Caco-2 (cell line): Measurements from ENCODE around the gene ABCC1. TPM values are rescaled to one million over a fixed set of nuclear protein-coding genes. Genes with fewer than 3 reads are reported as not detected.

ENCODE experiments used
- BruUV-seq: library from RNA; stranded (reverse); fragments of 400-500 nt; replicated peaks from 2 replicates; lab custom pipeline; 2021; lab: Mats Ljungman, UMichigan
- CTCF ChIA-PET: fragments of 300-600 bp; sonication (Branson Sonifier 250); formaldehyde crosslinking; loops from one replicate; lab custom pipeline; 2022; ENCODE audit warnings: antibody characterized with exemption; lab: Charles Lee
- POLR2A ChIA-PET: fragments of 300-600 bp; sonication (Branson Sonifier 250); formaldehyde crosslinking; loops from one replicate; lab custom pipeline; 2022; ENCODE audit warnings: antibody characterized with exemption; lab: Charles Lee
- DNase-seq, 2 experiments: peaks; one replicate each; pipeline versions ENCODE4 v3.0.0 to v3.0.0-alpha.2; 2020 to 2022
- H3K27me3 ChIP-seq: replicated peaks from 2 replicates; pipeline ENCODE4 v1.6.0; 2011; ENCODE audit warnings: low read length; ENCODE audit not compliant: control insufficient read depth, insufficient read depth
- H3K36me3 ChIP-seq: 2 replicates; pipeline ENCODE4 v1.5.1; 2011; ENCODE audit warnings: low read length; ENCODE audit not compliant: control insufficient read depth, insufficient read depth
- H3K4me1 ChIP-seq: fragments of 250-450 bp; sonication (Bioruptor Pico); 2 replicates; pipeline ENCODE4 v1.5.1; 2020; ENCODE audit warnings: mild to moderate bottlenecking
- H3K4me3 ChIP-seq: 2 replicates; pipeline ENCODE4 v1.5.1; 2011; ENCODE audit warnings: low read depth, mild to moderate bottlenecking, control low read depth, low read length
- H3K9me3 ChIP-seq: fragments of 250-450 bp; sonication (Bioruptor Pico); 2 replicates; pipeline ENCODE4 v1.5.1; 2020; ENCODE audit warnings: mild to moderate bottlenecking, moderate library complexity
- H3K27ac Mint-ChIP-seq: one replicate; pipeline ENCODE4 v1.8.0; 2022; ENCODE audit warnings: mixed read lengths; ENCODE audit not compliant: unreplicated experiment
- H3K27me3 Mint-ChIP-seq: one replicate; pipeline ENCODE4 v1.8.0; 2022; ENCODE audit warnings: mixed read lengths; ENCODE audit not compliant: insufficient read depth, unreplicated experiment
- H3K36me3 Mint-ChIP-seq: one replicate; pipeline ENCODE4 v1.8.0; 2022; ENCODE audit warnings: mild to moderate bottlenecking, mixed read lengths; ENCODE audit not compliant: insufficient read depth, unreplicated experiment
- H3K4me1 Mint-ChIP-seq: one replicate; pipeline ENCODE4 v1.8.0; 2022; ENCODE audit warnings: low read depth, mixed read lengths; ENCODE audit not compliant: unreplicated experiment
- H3K4me3 Mint-ChIP-seq: one replicate; pipeline ENCODE4 v1.8.0; 2022; ENCODE audit warnings: mild to moderate bottlenecking, moderate library complexity, mixed read lengths; ENCODE audit not compliant: unreplicated experiment
- H3K9me3 Mint-ChIP-seq: one replicate; pipeline ENCODE4 v1.8.0; 2022; ENCODE audit warnings: mixed read lengths; ENCODE audit not compliant: unreplicated experiment
- intact Hi-C: fragments of 100-400 bp; cut with micrococcal nuclease; formaldehyde crosslinking; loops from one replicate; pipeline ENCODE4 v1.10.0; 2022; ENCODE audit not compliant: unreplicated experiment
- total RNA-seq: library from RNA; stranded (reverse); gene quantifications from 2 replicates; pipeline ENCODE4 v1.2.3, GENCODE V29; 2022
- TF ChIP-seq, protein P1 (sequence below), 2 experiments: fragments of 200-600 bp in 1 of 2; IDR thresholded peaks; 1 replicate in 1 of 2; 2 replicates in 1 of 2; pipeline versions ENCODE4 v1.5.1 to v1.8.0; 2011 to 2022; ENCODE audit warnings: antibody characterized with exemption in 1 of 2, control low read depth in 1 of 2, inconsistent platforms in 1 of 2, low read depth in 1 of 2, low read length in 1 of 2, mild to moderate bottlenecking in 1 of 2, moderate library complexity in 1 of 2; ENCODE audit not compliant: insufficient read depth in 1 of 2, severe bottlenecking in 1 of 2, unreplicated experiment in 1 of 2

Gene ABCC1
- total RNA-seq, 1 experiment from 2014 or later: 22.3 TPM

DNA sequence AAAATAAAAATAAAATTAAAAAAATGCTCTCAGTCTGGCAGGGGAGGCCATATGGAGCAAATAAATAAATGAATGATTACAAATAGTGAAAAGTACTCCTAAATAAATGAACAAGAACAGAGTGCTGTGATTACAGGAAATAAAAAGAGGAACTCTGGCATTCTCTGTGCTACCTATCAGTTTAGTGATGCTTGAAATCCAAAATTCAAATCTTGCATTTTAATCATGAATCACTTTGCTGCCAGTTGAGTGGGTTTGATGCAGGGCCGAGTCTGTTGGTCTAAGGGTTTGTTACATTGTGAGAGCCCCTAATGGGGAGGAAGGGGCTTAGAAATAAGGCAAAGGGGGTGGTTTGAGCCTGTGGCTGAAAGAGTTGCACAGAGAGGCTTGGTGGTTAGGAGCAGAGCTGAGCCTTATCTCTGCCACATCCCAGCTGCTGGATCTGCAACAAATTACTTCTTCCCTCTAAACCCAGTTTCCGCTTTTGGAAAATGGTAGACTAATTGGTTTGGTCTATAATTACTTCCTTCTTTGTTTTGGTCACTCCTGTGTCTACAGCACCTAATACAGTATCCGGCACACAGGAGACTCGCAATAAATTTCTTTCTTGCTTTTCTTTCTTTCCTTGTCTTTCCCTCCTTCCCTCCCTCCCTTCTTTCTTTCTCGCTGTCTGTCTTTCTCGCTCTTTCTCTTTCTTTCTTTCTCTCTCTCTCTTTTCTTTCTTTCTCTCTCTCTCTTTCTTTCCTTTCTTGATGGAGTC, 6.3 kb upstream of the ABCC1 start:
- ChIA-PET POLR2A (no interaction called here), CTCF (interaction anchor here (0.6 kb wide), 1 partner anchor 16 kb away, joined by 3 read pairs; no protein-coding TSS in a partner anchor)
- Histone ChIP-seq H3K4me3 (no peak overlapping the region), H3K36me3 (no peaks in the 10 kb centered on the region), H3K9me3 (no peaks in the 10 kb centered on the region), H3K4me1 (no peaks in the 10 kb centered on the region), H3K27me3 (no peaks in the 10 kb centered on the region)
- TF ChIP-seq, protein P1, sequence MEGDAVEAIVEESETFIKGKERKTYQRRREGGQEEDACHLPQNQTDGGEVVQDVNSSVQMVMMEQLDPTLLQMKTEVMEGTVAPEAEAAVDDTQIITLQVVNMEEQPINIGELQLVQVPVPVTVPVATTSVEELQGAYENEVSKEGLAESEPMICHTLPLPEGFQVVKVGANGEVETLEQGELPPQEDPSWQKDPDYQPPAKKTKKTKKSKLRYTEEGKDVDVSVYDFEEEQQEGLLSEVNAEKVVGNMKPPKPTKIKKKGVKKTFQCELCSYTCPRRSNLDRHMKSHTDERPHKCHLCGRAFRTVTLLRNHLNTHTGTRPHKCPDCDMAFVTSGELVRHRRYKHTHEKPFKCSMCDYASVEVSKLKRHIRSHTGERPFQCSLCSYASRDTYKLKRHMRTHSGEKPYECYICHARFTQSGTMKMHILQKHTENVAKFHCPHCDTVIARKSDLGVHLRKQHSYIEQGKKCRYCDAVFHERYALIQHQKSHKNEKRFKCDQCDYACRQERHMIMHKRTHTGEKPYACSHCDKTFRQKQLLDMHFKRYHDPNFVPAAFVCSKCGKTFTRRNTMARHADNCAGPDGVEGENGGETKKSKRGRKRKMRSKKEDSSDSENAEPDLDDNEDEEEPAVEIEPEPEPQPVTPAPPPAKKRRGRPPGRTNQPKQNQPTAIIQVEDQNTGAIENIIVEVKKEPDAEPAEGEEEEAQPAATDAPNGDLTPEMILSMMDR (IDR thresholded peaks at IDR 0.05; ENCODE audit: insufficient read depth in 1 of 2, low read depth in 1 of 2, low read length in 1 of 2, severe bottlenecking in 1 of 2, unreplicated experiment in 1 of 2): no peak
- Mint-ChIP-seq H3K27me3 (no peaks in the 10 kb centered on the region), H3K9me3 (no peaks in the 10 kb centered on the region), H3K36me3 (no peaks in the 10 kb centered on the region), H3K4me3 (no peak overlapping the region), H3K4me1 (peaks cover 7% of the 10 kb centered on the region), H3K27ac (no peak overlapping the region)
- BruUV-seq: no TSS peak
- intact Hi-C loops: no loop called here
- no peak for DNase-seq

DNA sequence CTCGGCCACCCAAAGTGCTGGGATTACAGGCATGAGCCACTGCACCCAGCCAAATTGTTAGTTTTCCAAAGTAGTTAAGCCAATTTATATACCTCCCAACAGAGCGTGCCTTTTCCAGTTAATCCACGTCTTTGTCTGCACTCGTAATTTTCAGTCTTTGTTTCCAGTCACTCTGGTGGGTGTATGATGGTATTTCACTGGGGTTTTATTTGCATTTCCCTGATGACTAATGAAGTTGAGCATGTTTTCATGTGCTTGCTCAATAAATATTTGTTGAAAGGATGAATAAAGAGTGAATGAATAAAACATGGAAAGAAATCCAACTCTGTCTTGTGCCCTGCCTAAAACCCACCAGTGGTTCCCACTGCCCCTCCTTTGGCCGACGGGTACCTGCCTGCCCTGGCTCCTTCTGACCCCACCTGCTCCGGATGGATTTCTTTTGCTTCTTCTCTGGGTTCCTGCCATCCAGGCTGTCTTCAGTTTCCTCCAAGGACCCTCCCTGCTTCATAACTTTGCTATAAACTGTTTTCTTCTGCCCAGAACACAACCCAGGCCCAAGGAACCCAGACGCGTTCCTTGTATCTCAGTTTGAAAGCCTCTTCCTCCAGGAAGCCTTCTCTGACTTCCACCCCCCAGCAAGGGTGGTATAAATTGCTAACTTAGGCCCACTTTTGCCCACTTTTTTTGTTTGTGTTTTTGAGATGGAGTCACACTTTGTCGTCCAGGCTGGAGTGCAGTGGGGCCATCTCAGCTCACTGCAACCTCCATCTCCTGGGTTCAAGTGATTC, 3.0 kb upstream of the ABCC1 start:
- BruUV-seq: no TSS peak
- no peaks in the 10 kb centered on the region for H3K36me3 Mint-ChIP-seq
- no peak for DNase-seq
- H3K9me3 ChIP-seq: no peaks in the 10 kb centered on the region
- H3K27ac Mint-ChIP-seq: no peak overlapping the region
- H3K4me1 Mint-ChIP-seq: peaks cover 7% of the 10 kb centered on the region
- TF ChIP-seq, protein P1 (IDR thresholded peaks at IDR 0.05; ENCODE audit: insufficient read depth in 1 of 2, low read depth in 1 of 2, low read length in 1 of 2, severe bottlenecking in 1 of 2, unreplicated experiment in 1 of 2): no peak
- H3K27me3 ChIP-seq: no peaks in the 10 kb centered on the region
- H3K4me1 ChIP-seq: peaks cover 6% of the 10 kb centered on the region; the same call in 1 of the 2 replicates
- intact Hi-C loops: no loop called here
- ChIA-PET CTCF (no interaction called here), POLR2A (no interaction called here)
- no peak overlapping the region for H3K4me3 ChIP-seq
- no peaks in the 10 kb centered on the region for H3K9me3 Mint-ChIP-seq
- H3K36me3 ChIP-seq: no peaks in the 10 kb centered on the region
- no peak overlapping the region for H3K4me3 Mint-ChIP-seq
- H3K27me3 Mint-ChIP-seq: no peaks in the 10 kb centered on the region

DNA sequence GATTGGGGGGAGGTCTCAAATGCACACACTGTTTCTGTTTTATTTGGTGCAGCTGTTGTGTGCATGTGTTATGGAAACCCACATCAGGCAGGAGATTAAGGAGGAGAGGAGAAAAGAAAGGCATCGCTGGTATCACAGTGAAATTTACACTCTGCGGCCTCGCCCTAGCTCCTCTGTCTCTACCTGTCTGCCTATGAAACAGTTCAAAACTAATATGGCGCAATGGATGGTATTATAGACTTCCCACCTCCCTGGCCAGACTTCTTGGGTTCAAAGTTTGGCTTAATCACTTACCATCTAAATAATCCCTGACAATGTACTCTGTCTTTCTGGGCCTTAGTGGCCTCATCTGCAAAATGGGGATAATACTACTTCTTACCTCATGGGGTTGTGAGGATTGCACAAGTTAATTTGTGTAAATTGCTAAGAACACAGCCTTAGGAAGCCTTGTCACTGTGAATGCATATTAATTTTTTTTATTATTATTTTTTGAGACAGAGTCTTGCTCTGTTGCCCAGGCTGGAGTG, 1.4 kb upstream of the ABCC1 start:
- intact Hi-C loops: no loop called here
- ChIA-PET POLR2A (interaction anchor here (0.7 kb wide), 1 partner anchor 60 kb away, joined by 5 read pairs; the partner anchor contains the start of gene CEP20), CTCF (no interaction called here)
- Histone ChIP-seq H3K36me3 (no peaks in the 10 kb centered on the region), H3K9me3 (no peaks in the 10 kb centered on the region), H3K27me3 (no peaks in the 10 kb centered on the region), H3K4me1 (peaks cover 6% of the 10 kb centered on the region; the same call in 1 of the 2 replicates), H3K4me3 (no peak overlapping the region)
- no peaks in the 10 kb centered on the region for H3K9me3 Mint-ChIP-seq
- peaks cover 7% of the 10 kb centered on the region for H3K4me1 Mint-ChIP-seq
- no peak overlapping the region for H3K4me3 Mint-ChIP-seq
- H3K36me3 Mint-ChIP-seq: no peaks in the 10 kb centered on the region
- no peaks in the 10 kb centered on the region for H3K27me3 Mint-ChIP-seq
- TF ChIP-seq, protein P1 (IDR thresholded peaks at IDR 0.05; ENCODE audit: insufficient read depth in 1 of 2, low read depth in 1 of 2, low read length in 1 of 2, severe bottlenecking in 1 of 2, unreplicated experiment in 1 of 2): no peak
- DNase-seq: no peak
- BruUV-seq: no TSS peak
- no peak overlapping the region for H3K27ac Mint-ChIP-seq
